HepG2 (cell line): ENCODE data around the gene VILL. TPM values are rescaled to one million over a fixed set of nuclear protein-coding genes. Genes with fewer than 3 reads are reported as not detected.

ENCODE experiments used
- ATAC-seq: fragments of 200-7000 bp; cut with Tn5 transposase; 3 replicates; pipeline ENCODE4 v1.9.1; 2020; ENCODE audit warnings: mild to moderate bottlenecking, moderate library complexity
- BruUV-seq: library from RNA; stranded (reverse); fragments of 400-500 nt; replicated peaks from 2 replicates; lab custom pipeline; 2021; lab: Mats Ljungman, UMichigan
- CTCF ChIA-PET: fragments of 300-600 bp; formaldehyde crosslinking; extraction: SDS; loops from one replicate; lab custom pipeline; 2021; ENCODE audit warnings: low total read pairs, inconsistent platforms, low intra/inter-chr PET ratio; lab: Yijun Ruan, JAX
- POLR2A ChIA-PET: fragments of 350-600 bp; sonication (Branson Sonifier 250); formaldehyde crosslinking; loops from one replicate; lab custom pipeline; 2020; ENCODE audit warnings: antibody characterized with exemption, inconsistent platforms; lab: Yijun Ruan, JAX
- DNase-seq: peaks from one replicate; pipeline ENCODE4 v3.0.0-alpha.2; 2015; ENCODE audit warnings: low spot score
- FAIRE-seq: peaks from 3 replicates; lab custom pipeline; 2011; peaks lifted over from hg19 to GRCh38; lab: Jason Lieb, UNC
- H2AFZ ChIP-seq: one replicate; pipeline ENCODE4 v1.6.1; 2011; ENCODE audit warnings: low read length, inconsistent platforms
- H3K27ac ChIP-seq: fragments of 300-600 bp; 3 replicates; pipeline ENCODE4 v1.8.0; 2011; ENCODE audit warnings: mixed run types, mild to moderate bottlenecking, mixed read lengths, low read length, inconsistent platforms; ENCODE audit not compliant: insufficient read depth; ENCODE audit errors: extremely low read length
- H3K27me3 ChIP-seq, 2 experiments: fragments of 200-600 bp in 1 of 2; 2 replicates in 1 of 2; 3 replicates in 1 of 2; pipeline versions ENCODE4 v1.6.0 to v1.8.0; 2011; ENCODE audit warnings: low read length in 2 of 2, mild to moderate bottlenecking in 2 of 2, moderate library complexity in 2 of 2, inconsistent platforms in 1 of 2; ENCODE audit not compliant: insufficient read depth in 2 of 2, control insufficient read depth in 1 of 2
- H3K36me3 ChIP-seq, 2 experiments: fragments of 200-600 bp in 1 of 2; replicated peaks in 1 of 2; 2 replicates in 1 of 2; 3 replicates in 1 of 2; pipeline versions ENCODE4 v1.5.1 to v1.8.0; 2011; ENCODE audit warnings: low read length in 2 of 2, inconsistent platforms in 1 of 2; ENCODE audit not compliant: insufficient read depth in 2 of 2, control insufficient read depth in 1 of 2
- H3K4me1 ChIP-seq: 2 replicates; pipeline ENCODE4 v1.5.1; 2012; ENCODE audit warnings: low read length, inconsistent platforms; ENCODE audit not compliant: insufficient read depth
- H3K4me2 ChIP-seq: 2 replicates; pipeline ENCODE4 v1.6.0; 2011; ENCODE audit warnings: low read depth, low read length, inconsistent platforms
- H3K4me3 ChIP-seq, 3 experiments: fragments of 200-600 bp in 1 of 3; sonication (generic), shearing (Covaris generic) in 1 of 3; replicated peaks in 1 of 3; 2 replicates each; pipeline ENCODE4 v1.5.1; 2011 to 2016; ENCODE audit warnings: low read length in 3 of 3, inconsistent platforms in 2 of 3, low read depth in 2 of 3, mild to moderate bottlenecking in 2 of 3, control low read depth in 1 of 3, mixed read lengths in 1 of 3; ENCODE audit not compliant: insufficient read depth in 1 of 3
- H3K79me2 ChIP-seq: one replicate; pipeline ENCODE4 v1.6.1; 2011; ENCODE audit warnings: low read length, inconsistent platforms; ENCODE audit not compliant: insufficient read depth
- H3K9ac ChIP-seq: 2 replicates; pipeline ENCODE4 v1.6.0; 2011; ENCODE audit warnings: mild to moderate bottlenecking, low read depth, low read length, inconsistent platforms; ENCODE audit not compliant: insufficient read depth
- H3K9me3 ChIP-seq: 2 replicates; pipeline ENCODE4 v1.5.1; 2012; ENCODE audit warnings: mild to moderate bottlenecking, low read length
- H4K20me1 ChIP-seq: 2 replicates; pipeline ENCODE4 v1.6.0; 2011; ENCODE audit warnings: inconsistent platforms, mild to moderate bottlenecking, low read length, moderate library complexity; ENCODE audit not compliant: insufficient read depth
- CEBPZ ChIP-seq: IDR thresholded peaks from 2 replicates; pipeline ENCODE4 v1.6.1; 2012; ENCODE audit warnings: low read length, improper control_type of control experiment
- GFI1 ChIP-seq: sonication (generic); formaldehyde crosslinking; IDR thresholded peaks from 2 replicates; pipeline ENCODE4 v1.5.0; 2020; ENCODE audit warnings: missing genetic modification reagents, mild to moderate bottlenecking, borderline replicate concordance
- HES4 ChIP-seq: sonication (generic); formaldehyde crosslinking; IDR thresholded peaks from 2 replicates; pipeline ENCODE4 v1.9.0; 2021; ENCODE audit warnings: mild to moderate bottlenecking, missing genetic modification reagents, borderline replicate concordance
- KAT8 ChIP-seq: IDR thresholded peaks from 2 replicates; pipeline ENCODE4 v1.6.1; 2016; ENCODE audit warnings: missing genetic modification reagents, missing compliant biosample characterization
- KDM3A ChIP-seq: IDR thresholded peaks from 2 replicates; pipeline ENCODE4 v1.6.1; 2018; ENCODE audit warnings: low read depth, missing compliant biosample characterization
- MED8 ChIP-seq: sonication (generic); formaldehyde crosslinking; IDR thresholded peaks from 2 replicates; pipeline ENCODE4 v1.8.1; 2023; ENCODE audit warnings: mild to moderate bottlenecking, missing genetic modification reagents; ENCODE audit not compliant: insufficient replicate concordance
- NONO ChIP-seq, 2 experiments: fragments of 450-650 bp in 1 of 2; sonication (generic) in 1 of 2; formaldehyde crosslinking in 1 of 2; IDR thresholded peaks in 1 of 2; conservative IDR thresholded peaks in 1 of 2; 2 replicates each; pipeline versions ENCODE4 v1.6.1 to v1.8.0; 2017 to 2022; ENCODE audit warnings: mild to moderate bottlenecking in 1 of 2, missing genetic modification reagents in 1 of 2, moderate library complexity in 1 of 2
- SMAD3 ChIP-seq: sonication (generic); formaldehyde crosslinking; IDR thresholded peaks from 2 replicates; pipeline ENCODE4 v1.4.0; 2020; ENCODE audit warnings: missing genetic modification reagents
- SYNCRIP ChIP-seq: fragments of 200-400 bp; formaldehyde crosslinking; IDR thresholded peaks from 2 replicates; pipeline ENCODE4 v1.6.1; 2018; ENCODE audit warnings: mild to moderate bottlenecking, low read depth, low read length; ENCODE audit not compliant: insufficient read depth
- TOPORS ChIP-seq: sonication (generic); formaldehyde crosslinking; IDR thresholded peaks from 2 replicates; pipeline ENCODE4 v1.8.0; 2023; ENCODE audit warnings: mild to moderate bottlenecking, missing genetic modification reagents
- ZBTB7A ChIP-seq: sonication (generic); formaldehyde crosslinking; IDR thresholded peaks from 2 replicates; pipeline ENCODE4 v1.8.0; 2022; ENCODE audit warnings: mild to moderate bottlenecking, missing genetic modification reagents
- ZNF260 ChIP-seq: sonication (generic); formaldehyde crosslinking; IDR thresholded peaks from 2 replicates; pipeline ENCODE4 v1.4.0; 2020; ENCODE audit warnings: missing genetic modification reagents, low read depth, mild to moderate bottlenecking, borderline replicate concordance
- ZNF724P ChIP-seq: sonication (generic); formaldehyde crosslinking; IDR thresholded peaks from 2 replicates; pipeline ENCODE4 v1.8.0; 2022; ENCODE audit warnings: missing genetic modification reagents, borderline replicate concordance
- ZNF746 ChIP-seq: sonication (generic); formaldehyde crosslinking; IDR thresholded peaks from 2 replicates; pipeline ENCODE4 v1.8.0; 2022; ENCODE audit warnings: mild to moderate bottlenecking, missing genetic modification reagents
- ZSCAN9 ChIP-seq: IDR thresholded peaks from 2 replicates; pipeline ENCODE4 v1.6.1; 2016; ENCODE audit warnings: borderline replicate concordance
- WGBS: methylation state at CpG from one replicate; pipeline ENCODE4 v1.1.6; 2017; ENCODE audit warnings: low lambda C conversion rate; 5-methylcytosine and 5-hydroxymethylcytosine counted together
- in situ Hi-C: cut with HindIII; loops from 2 replicates; pipeline ENCODE4 v1.10.0; 2017; ENCODE audit warnings: low pct_unique_long_range_greater_than_20kb; ENCODE audit not compliant: extremely low pct_ligation_motif_present
- intact Hi-C: fragments of 100-400 bp; cut with micrococcal nuclease; formaldehyde crosslinking; loops from one replicate; pipeline ENCODE4 v1.10.0; 2022; ENCODE audit not compliant: unreplicated experiment
- polyA plus RNA-seq, 8 experiments: library from polyadenylated mRNA; depleted of rRNA in 3 of 8; stranded (reverse) in 7 of 8; unstranded in 1 of 8; fragments of >200 nt; fragmentation: Illumina TruSeq in 4 of 8; extraction: Trizol in 4 of 8; gene quantifications; 2 replicates each; pipeline versions ENCODE4 v1.2.1 to v1.2.3, GENCODE V29; 2011 to 2016; ENCODE audit warnings: low read depth in 4 of 8, missing spikeins in 1 of 8, mixed read lengths in 1 of 8; ENCODE audit not compliant: insufficient read depth in 1 of 8
- total RNA-seq, 5 experiments: library from RNA; depleted of rRNA; stranded (reverse); fragments of >200 nt; fragmentation: Illumina TruSeq; extraction: Trizol; gene quantifications; 2 replicates each; pipeline ENCODE4 v1.2.3, GENCODE V29; 2016; ENCODE audit warnings: low read depth in 1 of 5
- TF ChIP-seq, protein P1 (sequence below), 2 experiments: fragments of 450-650 bp in 1 of 2; sonication (generic) in 1 of 2; formaldehyde crosslinking; IDR thresholded peaks; 2 replicates each; pipeline versions ENCODE4 v1.5.0 to v1.8.0; 2020 to 2022; ENCODE audit warnings: mild to moderate bottlenecking in 1 of 2, missing genetic modification reagents in 1 of 2

Gene VILL
- total and polyA plus RNA-seq, 2 of the 13 experiments (the other 11 are each of a cell fraction or from before 2014, with no cell fraction given): 3.2 to 5.3 TPM

DNA sequence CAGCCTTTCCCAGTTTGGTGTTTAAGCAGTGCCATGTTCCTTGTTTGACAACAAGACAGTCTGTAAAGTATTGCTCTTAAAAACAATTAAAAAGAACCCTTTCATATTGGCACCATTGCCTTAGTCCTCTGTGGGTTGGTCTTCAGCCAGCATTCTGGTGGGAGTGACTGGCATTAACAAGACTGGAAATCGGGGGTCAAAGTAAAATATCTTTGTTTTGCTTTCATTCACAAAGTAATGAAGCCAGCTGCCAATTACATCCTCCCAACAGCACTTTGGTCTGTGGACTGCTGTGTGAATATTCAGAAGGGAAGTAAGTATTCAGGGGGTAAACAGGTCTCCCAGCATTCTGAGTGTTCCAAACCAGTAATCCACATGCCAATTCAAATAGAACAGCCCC lies 8.3 kb upstream of the VILL start (continued):
- no peak for TF ChIP-seq CEBPZ

DNA sequence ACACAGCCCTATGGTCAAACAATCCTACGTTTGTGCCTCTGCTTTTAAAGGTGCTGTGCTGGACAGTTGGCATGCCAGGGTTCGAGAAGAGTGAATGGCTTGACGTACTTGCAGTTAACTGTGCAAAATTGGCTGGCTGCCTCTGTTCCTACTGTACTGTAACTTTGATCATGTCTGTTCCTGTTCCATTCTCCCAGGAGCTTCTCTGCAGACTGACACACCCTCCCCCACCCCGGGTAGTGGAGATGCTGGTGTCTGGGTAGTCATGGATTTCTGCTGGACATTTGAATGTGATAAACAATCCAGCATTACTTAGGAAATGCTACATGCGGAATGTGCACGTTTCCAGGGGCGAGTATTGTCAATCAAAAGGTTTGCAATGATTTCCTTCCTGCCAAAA lies 6.5 kb upstream of the VILL start:
- no TSS peak for BruUV-seq
- peaks cover 21 to 33% of the 10 kb centered on the region in 2 experiments for H3K36me3 ChIP-seq
- no peak overlapping the region for H2AFZ ChIP-seq
- CTCF ChIA-PET: no interaction called here
- no peak for FAIRE-seq
- no peak for ATAC-seq
- no peaks in the 10 kb centered on the region for H4K20me1 ChIP-seq
- WGBS: 89% methylated on average over 7 of the region's 7 CpGs
- H3K4me3 ChIP-seq: no peak overlapping the region
- POLR2A ChIA-PET: no interaction called here
- TF ChIP-seq MED8 (CRISPR knock-in tag) (no peak), ZNF746 (CRISPR knock-in tag) (no peak), TOPORS (CRISPR knock-in tag) (no peak), NONO (IDR thresholded peaks at IDR 0.05) (no peak), NONO (CRISPR knock-in tag; conservative IDR thresholded peaks at IDR 0.05) (no peak), HES4 (CRISPR knock-in tag) (no peak), ZNF724P (no peak), ZBTB7A (CRISPR knock-in tag) (no peak), KDM3A (CRISPR knock-in tag) (no peak), ZSCAN9 (no peak), KAT8 (CRISPR knock-in tag) (no peak), ZNF260 (no peak), SMAD3 (CRISPR knock-in tag) (no peak), SYNCRIP (no peak), GFI1 (CRISPR knock-in tag) (no peak)
- TF ChIP-seq, protein P1, sequence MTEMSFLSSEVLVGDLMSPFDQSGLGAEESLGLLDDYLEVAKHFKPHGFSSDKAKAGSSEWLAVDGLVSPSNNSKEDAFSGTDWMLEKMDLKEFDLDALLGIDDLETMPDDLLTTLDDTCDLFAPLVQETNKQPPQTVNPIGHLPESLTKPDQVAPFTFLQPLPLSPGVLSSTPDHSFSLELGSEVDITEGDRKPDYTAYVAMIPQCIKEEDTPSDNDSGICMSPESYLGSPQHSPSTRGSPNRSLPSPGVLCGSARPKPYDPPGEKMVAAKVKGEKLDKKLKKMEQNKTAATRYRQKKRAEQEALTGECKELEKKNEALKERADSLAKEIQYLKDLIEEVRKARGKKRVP (CRISPR knock-in tag; IDR thresholded peaks at IDR 0.05): no peak
- TF ChIP-seq, all 625 proteins: peak for 0
- in situ Hi-C loops: no loop called here
- no peaks in the 10 kb centered on the region; a peak in 1 of 5 replicates for H3K27me3 ChIP-seq
- peaks cover 59% of the 10 kb centered on the region for H3K4me1 ChIP-seq
- H3K4me2 ChIP-seq: no peak overlapping the region
- H3K79me2 ChIP-seq: no peaks in the 10 kb centered on the region
- H3K27ac ChIP-seq: no peak overlapping the region
- no peak overlapping the region for H3K9ac ChIP-seq
- DNase-seq: no peak
- intact Hi-C loops: no loop called here
- H3K9me3 ChIP-seq: no peaks in the 10 kb centered on the region
